ENCODE data around the gene CXCL6.

The CXCL6 gene

DNA sequence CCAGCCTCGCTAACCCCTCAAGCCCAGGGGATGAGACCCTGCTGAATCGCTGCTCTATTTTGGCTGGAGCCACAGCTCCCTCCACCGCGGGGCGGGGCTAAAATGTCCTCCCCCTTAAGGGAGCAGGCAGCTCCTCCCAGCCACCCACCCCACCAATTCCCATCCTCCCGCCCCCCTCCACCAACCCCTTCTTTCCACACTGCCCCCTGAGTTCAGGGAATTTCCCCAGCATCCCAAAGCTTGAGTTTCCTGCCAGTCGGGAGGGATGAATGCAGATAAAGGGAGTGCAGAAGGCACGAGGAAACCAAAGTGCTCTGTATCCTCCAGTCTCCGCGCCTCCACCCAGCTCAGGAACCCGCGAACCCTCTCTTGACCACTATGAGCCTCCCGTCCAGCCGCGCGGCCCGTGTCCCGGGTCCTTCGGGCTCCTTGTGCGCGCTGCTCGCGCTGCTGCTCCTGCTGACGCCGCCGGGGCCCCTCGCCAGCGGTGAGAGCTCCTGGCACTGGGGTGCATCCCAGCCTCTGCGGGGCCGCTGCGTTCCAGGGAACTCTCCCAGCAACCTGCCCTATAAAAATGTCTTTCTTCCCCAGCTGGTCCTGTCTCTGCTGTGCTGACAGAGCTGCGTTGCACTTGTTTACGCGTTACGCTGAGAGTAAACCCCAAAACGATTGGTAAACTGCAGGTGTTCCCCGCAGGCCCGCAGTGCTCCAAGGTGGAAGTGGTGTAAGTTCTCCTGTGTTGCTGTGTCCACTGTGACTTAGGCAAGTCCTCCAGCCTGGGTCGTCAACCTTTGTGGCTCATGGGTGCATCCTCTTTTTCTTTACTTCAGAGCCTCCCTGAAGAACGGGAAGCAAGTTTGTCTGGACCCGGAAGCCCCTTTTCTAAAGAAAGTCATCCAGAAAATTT is at the start of gene CXCL6:
CXCL6 (plus strand) TSS at position 306 of the 907 bp plus-strand sequence; CDS start at position 379, 73 bp downstream.
- no peak for DNase-seq (ENCODE audit: low read depth, low spot score)

DNA sequence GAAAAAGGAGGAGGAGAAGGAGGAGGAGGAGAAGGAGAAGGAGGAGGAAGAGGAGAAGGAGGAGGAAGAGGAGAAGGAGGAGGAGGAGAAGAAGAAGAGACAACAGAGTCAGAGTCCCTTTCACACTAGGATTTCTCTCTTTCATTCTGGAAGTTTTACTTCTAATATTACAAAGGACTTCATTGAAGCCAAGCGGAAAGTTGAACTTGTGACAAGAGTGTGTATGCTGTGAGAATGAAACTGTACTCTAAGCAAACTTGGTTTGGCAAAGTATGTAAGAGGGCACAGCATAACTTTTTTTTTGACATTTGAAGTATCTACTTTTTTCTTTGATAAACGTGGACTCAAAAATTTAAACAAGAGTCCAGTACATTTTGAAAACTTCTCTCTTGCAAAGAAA is 48.1 kb upstream of the CXCL6 start:
- DNase-seq (ENCODE audit: low read depth, low spot score), result no peak

DNA sequence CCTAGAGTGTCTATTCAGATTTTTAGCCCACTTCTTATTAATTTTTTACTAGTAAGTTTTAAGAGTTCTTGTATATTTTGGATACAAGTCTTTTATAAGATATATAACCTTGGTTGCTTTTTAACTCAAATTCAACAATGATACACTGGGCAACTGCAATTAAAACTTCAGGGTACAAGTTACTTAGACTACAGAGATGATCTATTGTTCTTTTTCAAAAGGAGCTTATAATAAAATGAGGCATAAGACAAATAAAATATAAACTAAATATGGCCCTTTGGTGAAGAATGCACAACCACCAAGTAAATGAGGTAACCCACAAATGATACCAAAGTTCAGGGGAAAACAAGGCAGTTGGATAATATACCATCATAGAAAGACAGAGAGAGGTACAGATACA is 37.6 kb upstream of the CXCL6 start:
- DNase-seq (ENCODE audit: low read depth, low spot score), result no peak

DNA sequence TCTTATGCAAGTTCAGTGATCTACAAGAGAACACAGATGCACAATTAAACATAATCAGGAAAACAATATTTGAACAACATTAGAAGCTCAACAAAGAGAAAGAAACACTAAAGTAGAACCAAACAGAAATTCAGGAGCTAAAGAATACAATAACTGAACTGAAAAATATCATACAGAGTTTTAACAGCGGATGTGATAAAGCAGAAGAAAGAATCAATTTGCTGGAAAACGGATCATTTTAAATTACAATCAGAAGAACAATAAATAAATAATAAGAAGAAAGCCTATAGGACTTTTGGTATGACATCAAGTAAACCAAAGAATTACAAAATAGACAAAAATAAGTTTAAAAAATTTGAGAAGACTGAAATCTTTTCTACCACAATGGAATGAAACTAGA is 36.3 kb upstream of the CXCL6 start:
- DNase-seq (ENCODE audit: low read depth, low spot score), result no peak

DNA sequence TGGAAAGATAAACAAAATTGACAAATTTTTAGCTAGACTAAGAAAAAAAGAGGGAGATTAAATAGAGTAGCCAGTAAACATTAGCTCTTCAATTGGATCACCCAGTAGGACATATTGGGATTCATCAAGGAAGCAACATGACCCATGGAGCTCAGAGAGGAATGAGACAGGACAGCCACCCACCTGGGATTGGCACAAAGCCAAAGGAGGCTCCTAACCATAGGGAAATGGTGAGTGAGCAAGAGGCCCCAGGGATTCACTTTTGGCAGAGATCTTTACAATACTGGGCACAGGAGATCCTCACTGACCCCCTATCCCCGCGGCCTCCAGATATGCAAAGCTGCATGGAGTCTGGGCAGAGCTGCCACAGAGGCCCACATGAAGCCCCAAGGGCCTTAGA is 34.8 kb upstream of the CXCL6 start:
- no peak for DNase-seq (ENCODE audit: low read depth, low spot score)

DNA sequence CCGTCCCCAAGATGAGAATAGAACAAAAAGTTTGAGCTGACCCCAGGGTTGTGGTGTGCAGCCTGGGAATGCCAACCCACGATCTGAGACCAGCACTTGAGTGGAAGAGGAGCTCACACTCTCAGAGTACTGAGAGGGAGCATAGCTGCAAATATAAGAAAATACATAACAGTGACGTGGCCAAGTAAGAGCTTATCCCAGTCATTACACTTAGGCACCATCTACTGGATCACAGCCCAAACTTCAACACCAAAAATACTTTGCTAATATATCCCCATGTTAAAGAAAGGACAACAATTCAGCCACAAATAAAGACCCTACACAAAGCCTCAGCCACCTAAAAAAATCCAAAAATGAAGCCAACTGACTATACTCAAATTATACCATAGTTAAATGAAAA is 33.3 kb upstream of the CXCL6 start:
- DNase-seq (ENCODE audit: low read depth, low spot score), result peak; percentile 62

DNA sequence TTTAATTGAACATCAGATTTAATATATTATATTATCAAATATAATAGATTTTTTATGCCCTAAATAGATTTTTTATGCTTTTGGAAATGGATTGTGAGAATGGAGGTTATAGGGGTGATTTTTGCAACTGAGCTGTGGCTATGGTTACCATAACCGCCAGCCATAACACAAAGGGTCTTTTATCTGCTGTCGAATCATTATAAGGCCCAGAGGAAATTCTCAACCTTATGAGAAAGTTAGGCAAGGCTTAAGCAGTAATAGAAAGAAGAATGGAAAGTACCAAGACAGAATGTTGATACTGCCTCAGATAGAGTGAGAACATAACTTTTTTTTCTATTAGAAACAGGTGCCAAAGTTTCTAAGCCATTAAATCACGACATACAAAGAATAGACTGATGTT is 26.3 kb upstream of the CXCL6 start:
- DNase-seq (ENCODE audit: low read depth, low spot score), result no peak

DNA sequence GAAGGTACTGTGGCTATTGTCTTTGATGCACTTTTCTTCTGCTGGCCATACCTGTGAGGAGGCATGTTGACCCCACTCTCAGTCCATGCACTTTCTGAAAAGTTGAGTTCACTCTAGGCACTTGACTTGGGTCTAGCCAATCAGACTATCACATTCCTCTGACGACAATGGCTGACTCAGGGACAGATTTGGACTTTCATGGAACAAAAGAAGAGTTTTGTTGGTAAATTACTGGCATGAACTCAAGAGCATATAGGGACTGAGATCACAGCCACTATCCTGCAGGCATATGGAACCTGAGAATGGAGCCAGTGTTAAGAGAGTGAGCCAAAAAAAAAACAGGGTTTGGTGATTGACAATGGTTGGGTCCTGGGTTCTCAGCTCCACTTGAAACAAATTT is 24.6 kb upstream of the CXCL6 start:
- DNase-seq (ENCODE audit: low read depth, low spot score), result no peak

DNA sequence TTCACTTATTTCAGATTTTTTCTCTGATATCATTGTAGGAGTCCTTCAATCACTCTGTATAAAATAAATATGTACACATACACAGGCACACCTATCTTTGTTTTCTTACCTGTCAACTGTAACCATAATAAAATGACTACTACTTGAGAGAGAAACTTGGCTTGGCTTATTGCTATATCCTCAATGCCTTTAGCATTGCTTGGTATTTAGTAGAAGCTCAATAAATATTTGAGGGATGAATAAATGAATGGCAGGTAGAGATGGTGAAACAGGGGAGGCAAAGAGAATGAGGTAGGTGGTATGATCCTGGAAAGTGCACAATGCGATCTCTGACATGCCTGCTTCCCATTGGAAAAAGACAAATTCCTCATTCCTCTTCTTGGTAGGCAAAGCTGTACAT is 21.8 kb upstream of the CXCL6 start:
- no peak for DNase-seq (ENCODE audit: low read depth, low spot score)

DNA sequence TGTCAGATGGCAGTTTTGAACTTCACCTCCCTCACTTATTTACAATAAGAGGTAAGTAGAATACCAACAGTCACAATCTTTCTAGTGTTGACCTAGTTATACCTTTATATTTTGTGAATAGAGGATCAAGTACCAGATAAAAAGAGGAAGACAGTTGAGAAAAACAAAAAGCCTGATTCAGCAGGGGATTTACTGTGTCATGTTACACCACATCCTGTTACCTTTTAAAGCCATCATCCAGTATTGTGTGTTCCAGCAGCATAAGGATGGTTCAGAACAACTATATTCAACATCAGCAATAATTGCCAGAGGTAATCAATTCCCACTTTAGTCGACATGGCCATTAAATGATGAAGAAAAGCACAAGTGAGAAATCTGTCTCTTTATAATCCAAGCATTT is 21.3 kb upstream of the CXCL6 start:
- DNase-seq (ENCODE audit: low read depth, low spot score), result no peak

DNA sequence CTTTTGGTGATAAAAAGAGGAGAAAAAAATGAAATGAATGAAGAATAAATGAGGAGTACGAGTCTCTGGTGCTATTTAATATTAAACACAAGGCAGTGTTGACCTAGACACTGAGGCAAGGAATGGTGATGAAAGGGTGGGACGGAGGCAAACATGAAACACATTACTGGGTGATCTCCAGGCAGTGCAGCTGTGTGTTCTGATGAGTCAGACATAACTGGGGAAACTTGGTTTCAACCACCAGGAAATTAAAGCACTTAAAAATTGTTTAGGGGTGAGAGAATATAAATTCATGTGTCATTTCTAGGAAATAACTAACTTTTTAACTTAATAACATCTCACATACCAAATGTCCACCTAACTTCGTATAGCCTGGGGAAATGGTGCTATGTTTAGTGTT is 19.7 kb upstream of the CXCL6 start:
- DNase-seq (ENCODE audit: low read depth, low spot score), result peak; percentile 30

DNA sequence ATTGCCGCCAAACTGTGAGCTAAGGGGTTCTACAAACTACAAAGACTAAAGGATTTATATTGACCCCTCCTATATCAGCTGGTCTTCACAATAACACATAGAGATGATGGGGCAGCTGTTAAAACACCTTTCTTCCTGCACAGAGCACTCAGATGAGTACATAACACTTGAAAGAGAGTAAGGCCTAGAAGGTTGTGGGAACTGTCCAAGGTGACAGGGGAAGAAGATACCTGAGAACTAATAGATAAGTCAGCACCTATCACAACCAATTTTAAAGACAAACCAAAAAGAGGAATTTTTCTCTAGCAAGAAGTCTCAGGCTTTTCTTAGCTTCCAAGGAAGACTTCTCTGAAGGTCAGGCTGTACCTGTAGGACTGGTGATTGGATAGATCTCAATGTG is 19.1 kb upstream of the CXCL6 start:
- no peak for DNase-seq (ENCODE audit: low read depth, low spot score)

DNA sequence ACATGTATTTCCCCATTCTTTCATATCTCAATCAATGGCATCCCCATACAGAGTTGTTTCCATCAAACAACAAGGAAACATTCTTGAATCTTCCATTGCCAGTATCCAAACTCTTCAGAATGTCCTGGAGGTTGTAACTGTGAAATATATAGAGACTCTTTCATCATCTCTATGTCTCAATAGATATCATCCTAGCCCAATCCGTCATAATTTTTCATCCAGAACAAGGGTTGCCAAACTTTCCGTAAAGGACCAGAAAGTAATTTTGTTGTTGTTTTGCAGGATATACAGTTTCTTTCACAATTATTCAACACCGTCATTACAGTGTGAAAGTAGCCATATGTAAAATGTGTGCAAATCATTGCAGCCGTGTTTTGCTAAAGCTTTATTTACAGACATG is 15.2 kb upstream of the CXCL6 start:
- DNase-seq (ENCODE audit: low read depth, low spot score), result no peak

DNA sequence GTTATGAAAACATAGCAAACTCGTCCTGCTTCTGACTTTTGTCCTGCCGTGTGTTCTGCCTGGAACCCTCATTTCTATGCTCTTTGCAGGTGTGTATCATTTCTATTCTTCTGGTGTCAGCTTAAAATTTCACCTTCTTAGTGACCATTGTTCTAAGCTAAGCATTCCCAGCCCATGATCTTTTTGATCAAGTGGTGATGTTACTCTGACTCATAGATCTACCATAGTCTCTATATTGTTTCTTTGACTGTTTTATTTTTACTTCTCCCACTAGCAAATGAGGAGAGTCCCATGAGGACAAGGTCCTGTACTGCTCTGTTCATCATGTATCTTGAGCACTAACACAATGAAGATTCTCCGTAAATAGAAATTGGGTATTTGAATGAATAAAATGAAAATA is 14.1 kb upstream of the CXCL6 start:
- DNase-seq (ENCODE audit: low read depth, low spot score), result no peak

DNA sequence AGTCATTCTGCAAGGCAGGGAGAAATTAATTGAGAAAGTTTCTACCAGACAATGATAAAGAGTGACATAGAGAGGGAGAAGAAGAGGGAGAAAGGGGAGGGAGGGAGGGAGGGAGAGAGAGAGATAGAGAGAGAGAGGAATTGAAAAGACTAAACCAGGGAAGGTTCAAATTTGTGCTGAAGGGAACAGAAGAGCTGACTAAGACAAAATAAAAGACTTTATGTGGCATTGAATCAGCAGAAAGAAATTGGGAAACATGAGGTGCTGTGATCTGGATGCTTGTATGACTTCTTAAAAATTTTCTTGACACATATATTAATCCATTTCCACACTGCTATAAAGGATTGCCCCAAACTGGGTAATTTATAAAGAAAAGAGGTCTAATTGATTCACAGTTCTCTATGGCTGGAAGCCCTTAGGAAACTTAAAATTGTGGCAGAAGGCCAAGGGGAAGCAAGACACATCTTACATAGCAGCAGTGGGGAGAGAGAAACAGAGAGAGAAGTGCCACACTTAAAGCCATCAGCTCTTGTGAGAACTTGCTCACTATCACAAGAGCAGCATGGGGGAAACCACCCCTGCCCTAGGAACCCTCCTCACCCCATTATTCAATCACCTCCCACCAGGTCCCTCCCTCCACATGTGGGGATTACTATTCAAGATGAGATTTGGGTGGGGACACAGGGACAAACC is 13.5 kb upstream of the CXCL6 start:
- no peak for DNase-seq (ENCODE audit: low read depth, low spot score)

DNA sequence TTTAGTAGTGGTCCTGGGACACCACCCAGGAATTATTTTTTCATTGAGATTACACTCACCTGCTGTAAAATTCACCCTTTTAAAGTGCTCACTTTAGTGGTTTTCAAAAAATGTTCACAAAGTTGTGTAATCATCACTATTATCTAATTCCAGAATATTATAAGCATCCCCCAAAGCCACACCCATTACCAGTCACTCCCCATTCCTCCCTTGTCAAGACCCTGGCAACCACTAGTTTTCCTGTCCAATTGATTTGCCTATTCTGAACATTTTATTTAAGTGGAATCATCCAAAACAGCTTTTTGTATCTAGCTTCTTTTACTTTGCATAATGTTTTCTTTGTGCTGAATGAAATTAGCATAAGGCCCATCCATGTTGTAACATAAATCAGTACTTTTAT is 12.7 kb upstream of the CXCL6 start:
- no peak for DNase-seq (ENCODE audit: low read depth, low spot score)

DNA sequence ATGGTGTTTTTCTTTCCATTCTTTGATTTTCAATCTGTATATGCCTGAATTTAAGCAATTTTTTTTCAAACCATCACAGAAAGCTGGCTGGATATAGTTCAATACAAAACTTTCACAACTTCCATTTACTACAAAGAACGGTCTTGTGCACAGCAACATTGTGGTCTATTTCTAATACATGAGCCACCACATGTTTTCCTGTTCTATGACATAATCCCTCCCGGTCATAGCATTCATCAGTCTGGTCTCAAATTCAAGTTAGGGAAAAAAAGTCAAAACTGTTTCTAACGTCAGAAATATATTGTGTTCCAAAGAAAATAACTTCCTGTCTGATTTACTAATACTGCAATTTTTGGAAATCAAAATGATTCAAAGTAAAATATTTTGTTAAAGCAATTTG is 7.5 kb upstream of the CXCL6 start:
- DNase-seq (ENCODE audit: low read depth, low spot score), result no peak

DNA sequence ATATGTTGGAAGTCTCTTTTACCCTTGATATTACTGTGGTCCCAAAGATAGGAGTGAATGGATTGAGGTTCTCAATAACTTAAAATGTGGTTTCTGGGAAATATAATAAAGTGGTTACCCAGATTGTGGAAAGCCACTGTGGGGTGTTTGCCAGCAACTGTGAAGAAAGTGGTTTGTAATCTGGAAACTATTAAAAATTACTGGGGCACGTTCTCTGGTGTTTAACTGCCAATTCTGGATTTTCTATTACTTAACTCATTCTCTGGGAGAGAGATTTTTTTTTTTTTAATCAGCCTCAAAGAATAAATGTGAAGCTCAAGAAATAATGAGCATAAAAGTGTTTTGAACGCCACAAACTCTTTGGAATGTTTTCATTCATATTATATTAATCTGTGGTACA is 4.9 kb upstream of the CXCL6 start:
- no peak for DNase-seq (ENCODE audit: low read depth, low spot score)

DNA sequence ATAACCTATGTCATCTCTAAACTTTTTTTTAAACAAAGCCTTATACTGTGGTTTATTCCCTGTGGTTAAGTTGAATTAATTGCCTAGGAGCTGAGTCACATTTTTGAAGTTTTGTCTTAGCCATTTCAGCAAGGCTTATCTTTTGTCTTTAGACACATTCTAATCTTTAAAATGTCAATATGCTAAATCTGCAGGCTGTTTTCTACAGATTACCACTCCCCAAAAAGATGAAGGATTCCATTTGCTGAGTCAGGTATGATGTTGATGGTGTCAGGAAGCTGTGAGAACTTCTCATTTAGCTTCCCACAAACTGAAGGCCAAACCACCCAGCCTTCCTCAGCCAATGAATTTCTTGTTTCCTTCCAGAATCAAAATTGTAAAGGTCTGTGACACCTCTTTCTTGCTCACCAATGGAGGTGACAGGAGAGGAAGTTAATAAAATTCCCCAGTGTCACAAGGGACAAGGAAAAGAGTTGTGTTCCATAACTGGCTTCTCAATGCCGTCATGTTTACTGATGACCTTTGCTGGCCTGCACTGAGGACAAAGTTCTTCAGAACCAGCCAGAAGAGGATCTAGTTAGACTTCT is 3.7 kb upstream of the CXCL6 start:
- DNase-seq (ENCODE audit: low read depth, low spot score), result no peak

DNA sequence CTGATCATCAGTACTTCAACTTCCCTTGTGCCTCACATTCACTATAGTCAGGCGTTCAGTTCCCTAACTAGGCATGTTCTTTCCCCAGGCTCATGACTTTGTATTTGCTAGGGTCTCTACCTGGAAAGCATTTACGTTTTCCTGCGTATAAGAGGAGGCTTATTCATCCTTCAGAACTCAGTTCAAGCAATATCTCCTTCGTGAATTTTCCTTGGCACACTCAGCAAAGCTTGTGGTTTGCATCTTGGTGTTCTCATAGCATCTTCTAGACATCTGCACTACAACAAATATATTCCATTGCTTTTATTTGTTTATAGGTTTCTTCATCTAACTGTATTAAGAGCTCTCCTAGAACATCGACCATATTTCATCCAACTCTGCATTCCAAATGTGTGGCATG is 2.6 kb downstream of the CXCL6 start:
- no peak for DNase-seq (ENCODE audit: low read depth, low spot score)

DNA sequence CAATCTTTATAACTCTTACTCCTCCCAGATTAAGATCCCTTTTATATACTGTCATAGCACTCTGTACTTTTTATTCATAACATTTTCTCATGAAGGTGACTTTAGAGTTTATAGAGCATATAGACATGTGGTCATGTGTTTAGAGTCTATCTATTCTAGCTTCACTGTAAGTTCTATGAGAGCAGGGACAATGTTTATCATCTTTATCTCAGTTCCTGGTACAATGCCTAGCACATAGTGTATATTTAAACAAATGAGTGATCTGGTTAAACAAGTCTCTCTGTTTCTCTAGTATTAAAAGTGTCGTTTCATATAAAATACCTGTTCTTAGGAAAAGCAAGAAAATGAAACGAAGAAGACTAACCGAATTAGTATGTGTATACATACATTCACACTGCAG is 3.2 kb downstream of the CXCL6 start:
- DNase-seq (ENCODE audit: low read depth, low spot score), result no peak

DNA sequence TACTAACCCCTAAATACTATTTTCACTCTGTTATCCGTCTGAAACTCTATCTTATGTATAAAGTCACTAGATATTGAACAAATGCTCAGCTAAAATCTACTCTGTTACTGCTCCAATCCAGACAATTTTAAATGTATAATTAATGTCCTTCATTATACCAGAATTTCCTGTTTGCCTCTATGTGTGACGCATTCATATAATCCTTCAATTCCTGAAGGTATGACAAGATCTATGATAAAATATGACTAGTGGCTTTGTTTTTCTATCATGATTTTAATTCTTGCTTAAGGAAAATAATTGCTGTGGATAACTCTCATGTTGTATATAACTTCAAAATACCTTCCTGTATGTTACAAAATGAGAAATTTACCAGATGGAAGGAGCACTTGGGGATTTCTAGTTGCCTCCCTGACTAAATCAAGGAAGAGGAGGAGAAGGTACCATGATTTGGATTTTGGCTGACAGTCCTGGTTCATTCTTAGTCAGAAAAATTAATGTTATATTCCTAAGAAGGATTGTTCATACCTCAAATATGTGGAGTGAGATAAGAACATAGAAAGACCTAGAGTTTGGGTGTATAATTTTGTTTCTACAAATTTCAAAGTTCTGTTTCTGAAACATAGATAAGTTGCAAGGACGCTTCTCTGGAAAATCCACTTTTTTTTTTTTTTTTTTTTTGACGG is 4.9 kb downstream of the CXCL6 start:
- no peak for DNase-seq (ENCODE audit: low read depth, low spot score)

Data from brain pericyte (primary cell).